ENCODE measurements around the gene TLE7.

DNA sequence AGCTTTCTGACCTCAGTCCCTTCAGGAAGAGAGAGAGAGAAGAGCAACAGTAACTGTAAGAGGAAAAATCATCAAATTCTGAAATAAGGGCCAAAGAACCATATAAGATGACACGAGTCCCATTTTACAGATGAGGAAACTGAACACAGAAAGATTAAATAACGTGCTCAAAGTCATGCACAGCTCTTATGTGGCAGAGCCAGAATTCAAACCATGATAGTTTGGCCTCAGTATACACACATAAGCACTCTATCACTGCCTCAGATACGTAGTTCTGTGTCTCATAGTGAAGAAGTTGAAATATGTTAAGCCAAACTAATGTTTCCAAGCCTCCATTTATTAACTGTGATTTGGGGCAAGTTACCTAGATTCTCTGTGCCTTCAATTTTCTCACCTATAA lies 49.2 kb upstream of the TLE7 start:
- TF ChIP-seq CTCF (IDR thresholded peaks at IDR 0.05): no peak
- no peak for TF ChIP-seq POLR2A (IDR thresholded peaks at IDR 0.05)
- TF ChIP-seq POLR2AphosphoS5 (IDR thresholded peaks at IDR 0.05): no peak
